AG04450 (cell line): ENCODE measurements around the gene BMERB1. TPM values are rescaled to one million over a fixed set of nuclear protein-coding genes. Genes with fewer than 3 reads are reported as not detected.

Experiments used
- CTCF ChIA-PET: fragments of 300-600, 350-600 bp; formaldehyde crosslinking; extraction: SDS; loops from one replicate; lab custom pipeline; 2022; ENCODE audit warnings: antibody characterized with exemption, inconsistent platforms; lab: Charles Lee
- POLR2A ChIA-PET: fragments of 350-600 bp; formaldehyde crosslinking; extraction: SDS; loops from one replicate; lab custom pipeline; 2021; ENCODE audit warnings: antibody characterized with exemption, inconsistent platforms; lab: Yijun Ruan, JAX
- DNase-seq: peaks from one replicate; pipeline ENCODE4 v3.0.0-alpha.2; 2011; ENCODE audit warnings: low read depth, low spot score
- H3K27ac ChIP-seq: one replicate; pipeline ENCODE4 v1.5.1; 2012; ENCODE audit warnings: low read depth, low read length, control low read depth
- H3K27me3 ChIP-seq: one replicate; pipeline ENCODE4 v1.6.0; 2012; ENCODE audit warnings: low read length; ENCODE audit not compliant: control insufficient read depth, insufficient read depth
- H3K4me3 ChIP-seq: 2 replicates; pipeline ENCODE4 v1.5.1; 2011; ENCODE audit warnings: mild to moderate bottlenecking, low read depth, low read length, control low read depth
- H3K9me3 ChIP-seq: 2 replicates; pipeline ENCODE4 v1.5.1; 2012; ENCODE audit warnings: low read length; ENCODE audit not compliant: control insufficient read depth, insufficient read depth
- CTCF ChIP-seq: IDR thresholded peaks from 2 replicates; pipeline ENCODE4 v1.5.1; 2011; ENCODE audit warnings: low read depth, low read length, control low read depth, inconsistent platforms
- polyA plus RNA-seq: library from polyadenylated mRNA; depleted of rRNA; stranded (reverse); fragments of >200 nt; gene quantifications from 2 replicates; pipeline ENCODE4 v1.2.3, GENCODE V29; 2011

BMERB1 gene
- polyA plus RNA-seq, 1 experiment = 43.9 TPM

- H3K9me3 ChIP-seq = no peaks in the 10 kb centered on the region; the same call in 1 of the 2 replicates
- no peak for DNase-seq
- ChIA-PET POLR2A (no interaction called here), CTCF (interaction anchor here (0.6 kb wide), 1 partner anchor 11 kb away, joined by 4 read pairs; no protein-coding TSS in a partner anchor)
- no peaks in the 10 kb centered on the region for H3K27me3 ChIP-seq
- no peak for TF ChIP-seq CTCF
- no peak overlapping the region for H3K4me3 ChIP-seq
- H3K27ac ChIP-seq = no peak overlapping the region
Observed at GRCh38 chr16:15593235-15593634, 158.8 kb downstream of the BMERB1 start.

- no peak for TF ChIP-seq CTCF
Observed at GRCh38 chr16:15594711-15595320, 160.4 kb downstream of the BMERB1 start.

GRCh38 chr16:15597135-15597534 is 162.7 kb downstream of the BMERB1 start:
- ChIA-PET CTCF (no interaction called here), POLR2A (interaction anchor here (0.6 kb wide), 1 partner anchor 108 kb away, joined by 3 read pairs; no protein-coding TSS in a partner anchor)
- TF ChIP-seq CTCF = no peak
- no peak for DNase-seq
- no peak overlapping the region for H3K27ac ChIP-seq
- no peaks in the 10 kb centered on the region; the same call in 1 of the 2 replicates for H3K9me3 ChIP-seq
- H3K4me3 ChIP-seq = no peak overlapping the region
- no peaks in the 10 kb centered on the region for H3K27me3 ChIP-seq

More at GRCh38 chr16:15594711-15595320, 160.4 kb downstream of the BMERB1 start:
- H3K4me3 ChIP-seq = no peak overlapping the region
- H3K27ac ChIP-seq = no peak overlapping the region
- no peaks in the 10 kb centered on the region for H3K27me3 ChIP-seq
- POLR2A ChIA-PET = no interaction called here
- H3K9me3 ChIP-seq = no peaks in the 10 kb centered on the region; the same call in 1 of the 2 replicates
- DNase-seq = no peak
- CTCF ChIA-PET = no interaction called here

GRCh38 chr16:15597822-15598647 is 163.6 kb downstream of the BMERB1 start:
- POLR2A ChIA-PET = no interaction called here
- H3K4me3 ChIP-seq = no peak overlapping the region
- CTCF ChIA-PET = no interaction called here
- no peak for TF ChIP-seq CTCF
- H3K27ac ChIP-seq = no peak overlapping the region
- H3K27me3 ChIP-seq = no peaks in the 10 kb centered on the region
- no peak for DNase-seq
- no peaks in the 10 kb centered on the region for H3K9me3 ChIP-seq
